ENCODE measurements around the gene MAPT.

MAPT gene

DNA sequence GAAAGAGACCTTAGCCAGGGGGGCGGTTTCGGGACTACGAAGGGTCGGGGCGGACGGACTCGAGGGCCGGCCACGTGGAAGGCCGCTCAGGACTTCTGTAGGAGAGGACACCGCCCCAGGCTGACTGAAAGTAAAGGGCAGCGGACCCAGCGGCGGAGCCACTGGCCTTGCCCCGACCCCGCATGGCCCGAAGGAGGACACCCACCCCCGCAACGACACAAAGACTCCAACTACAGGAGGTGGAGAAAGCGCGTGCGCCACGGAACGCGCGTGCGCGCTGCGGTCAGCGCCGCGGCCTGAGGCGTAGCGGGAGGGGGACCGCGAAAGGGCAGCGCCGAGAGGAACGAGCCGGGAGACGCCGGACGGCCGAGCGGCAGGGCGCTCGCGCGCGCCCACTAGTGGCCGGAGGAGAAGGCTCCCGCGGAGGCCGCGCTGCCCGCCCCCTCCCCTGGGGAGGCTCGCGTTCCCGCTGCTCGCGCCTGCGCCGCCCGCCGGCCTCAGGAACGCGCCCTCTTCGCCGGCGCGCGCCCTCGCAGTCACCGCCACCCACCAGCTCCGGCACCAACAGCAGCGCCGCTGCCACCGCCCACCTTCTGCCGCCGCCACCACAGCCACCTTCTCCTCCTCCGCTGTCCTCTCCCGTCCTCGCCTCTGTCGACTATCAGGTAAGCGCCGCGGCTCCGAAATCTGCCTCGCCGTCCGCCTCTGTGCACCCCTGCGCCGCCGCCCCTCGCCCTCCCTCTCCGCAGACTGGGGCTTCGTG lies at the start of gene MAPT:
TSS of gene MAPT (plus strand) at position 533 of the 763 bp plus-strand sequence. CDS start 67,784 bp downstream, outside the sequence.
- no peaks in the 10 kb centered on the region for H3K9me3 Mint-ChIP-seq
- peak; percentile 79 for DNase-seq
- CTCF ChIA-PET, result interaction anchor here (0.6 to 1.4 kb wide), 4 partner anchors 12 to 55 kb away, joined by 3 to 5 read pairs (median 4); no protein-coding TSS in a partner anchor
- H3K4me1 Mint-ChIP-seq, result peaks cover 13% of the 10 kb centered on the region
- no peaks in the 10 kb centered on the region for H3K36me3 Mint-ChIP-seq
- peaks cover 83% of the 10 kb centered on the region for H3K27me3 Mint-ChIP-seq
- H3K4me3 Mint-ChIP-seq, result peak within 1 kb of the TSS; percentile 72
- peak within 1 kb of the TSS; percentile 19 for H3K27ac Mint-ChIP-seq

DNA sequence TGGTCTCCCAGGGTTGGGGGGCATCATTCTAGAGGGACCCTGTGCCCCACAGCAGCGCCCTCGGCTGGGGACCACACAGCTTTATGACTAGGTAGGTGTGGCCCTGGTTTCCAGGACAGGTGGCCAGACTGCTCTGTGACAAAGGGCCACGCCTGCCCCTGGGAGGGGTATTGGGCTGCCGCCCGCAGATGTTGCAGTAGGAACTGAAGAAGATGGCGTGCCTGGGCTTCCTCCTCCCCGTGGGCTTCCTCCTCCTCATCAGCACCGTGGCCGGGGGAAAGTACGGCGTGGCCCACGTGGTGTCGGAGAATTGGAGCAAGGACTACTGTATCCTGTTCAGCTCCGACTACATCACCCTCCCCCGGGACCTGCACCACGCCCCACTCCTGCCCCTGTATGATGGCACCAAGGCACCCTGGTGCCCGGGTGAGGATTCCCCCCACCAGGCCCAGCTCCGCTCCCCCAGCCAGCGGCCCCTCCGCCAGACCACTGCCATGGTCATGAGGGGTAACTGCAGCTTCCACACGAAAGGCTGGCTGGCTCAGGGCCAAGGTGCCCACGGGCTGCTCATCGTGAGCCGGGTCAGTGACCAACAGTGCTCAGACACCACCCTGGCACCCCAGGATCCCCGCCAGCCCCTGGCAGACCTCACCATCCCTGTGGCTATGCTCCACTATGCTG lies 49.5 kb upstream of the MAPT start, which contains the start of gene SPPL2C:
TSS of gene SPPL2C (plus strand) at position 187 of the 681 bp plus-strand sequence. CDS start at position 213, 26 bp downstream.
- no peaks in the 10 kb centered on the region for H3K4me1 Mint-ChIP-seq
- no peaks in the 10 kb centered on the region for H3K9me3 Mint-ChIP-seq
- no peak within 1 kb of the TSS for H3K27ac Mint-ChIP-seq
- H3K36me3 Mint-ChIP-seq, result no peaks in the 10 kb centered on the region
- CTCF ChIA-PET, result no interaction called here
- no peak within 1 kb of the TSS for H3K4me3 Mint-ChIP-seq
- peaks cover 8% of the 10 kb centered on the region for H3K27me3 Mint-ChIP-seq
- no peak for DNase-seq

DNA sequence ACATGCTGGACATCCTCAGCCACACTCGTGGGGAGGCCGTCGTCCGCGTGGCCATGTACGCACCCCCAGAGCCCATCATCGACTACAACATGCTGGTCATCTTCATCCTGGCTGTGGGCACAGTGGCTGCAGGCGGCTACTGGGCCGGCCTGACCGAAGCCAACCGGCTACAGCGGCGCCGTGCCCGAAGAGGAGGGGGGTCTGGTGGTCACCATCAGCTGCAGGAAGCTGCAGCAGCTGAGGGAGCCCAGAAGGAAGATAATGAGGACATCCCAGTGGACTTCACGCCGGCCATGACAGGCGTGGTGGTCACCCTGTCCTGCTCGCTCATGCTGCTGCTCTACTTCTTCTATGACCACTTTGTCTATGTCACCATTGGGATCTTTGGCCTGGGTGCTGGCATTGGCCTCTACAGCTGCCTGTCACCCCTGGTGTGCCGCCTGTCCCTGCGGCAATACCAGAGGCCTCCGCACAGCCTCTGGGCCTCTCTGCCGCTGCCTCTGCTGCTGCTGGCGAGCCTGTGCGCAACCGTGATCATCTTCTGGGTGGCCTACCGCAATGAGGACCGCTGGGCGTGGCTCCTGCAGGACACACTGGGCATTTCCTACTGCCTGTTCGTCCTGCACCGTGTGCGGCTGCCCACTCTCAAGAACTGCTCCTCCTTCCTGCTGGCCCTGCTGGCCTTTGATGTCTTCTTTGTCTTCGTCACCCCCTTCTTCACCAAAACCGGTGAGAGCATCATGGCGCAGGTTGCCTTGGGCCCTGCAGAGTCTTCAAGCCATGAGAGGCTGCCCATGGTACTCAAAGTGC lies 48.8 kb upstream of the MAPT start:
- H3K36me3 Mint-ChIP-seq, result no peaks in the 10 kb centered on the region
- CTCF ChIA-PET, result no interaction called here
- no peaks in the 10 kb centered on the region for H3K9me3 Mint-ChIP-seq
- no peak overlapping the region for H3K4me3 Mint-ChIP-seq
- no peaks in the 10 kb centered on the region for H3K4me1 Mint-ChIP-seq
- peaks cover 8% of the 10 kb centered on the region for H3K27me3 Mint-ChIP-seq
- no peak for DNase-seq
- H3K27ac Mint-ChIP-seq, result peak overlapping the region; percentile 14

GRCh38 chr17:45846223-45846622 lies 48.1 kb upstream of the MAPT start:
- H3K4me1 Mint-ChIP-seq, result no peaks in the 10 kb centered on the region
- H3K9me3 Mint-ChIP-seq, result no peaks in the 10 kb centered on the region
- H3K4me3 Mint-ChIP-seq, result no peak overlapping the region
- CTCF ChIA-PET, result no interaction called here
- no peak overlapping the region for H3K27ac Mint-ChIP-seq
- no peaks in the 10 kb centered on the region for H3K36me3 Mint-ChIP-seq
- no peak for DNase-seq
- H3K27me3 Mint-ChIP-seq, result peaks cover 15% of the 10 kb centered on the region

- CTCF ChIA-PET, result no interaction called here
- Mint-ChIP-seq H3K36me3 (no peaks in the 10 kb centered on the region), H3K4me3 (no peak overlapping the region), H3K27me3 (peaks cover 19% of the 10 kb centered on the region), H3K4me1 (no peaks in the 10 kb centered on the region), H3K27ac (no peak overlapping the region), H3K9me3 (no peaks in the 10 kb centered on the region)
- DNase-seq, result no peak
These were observed 47.7 kb upstream of the MAPT start for GRCh38 chr17:45846646-45847045.

DNA sequence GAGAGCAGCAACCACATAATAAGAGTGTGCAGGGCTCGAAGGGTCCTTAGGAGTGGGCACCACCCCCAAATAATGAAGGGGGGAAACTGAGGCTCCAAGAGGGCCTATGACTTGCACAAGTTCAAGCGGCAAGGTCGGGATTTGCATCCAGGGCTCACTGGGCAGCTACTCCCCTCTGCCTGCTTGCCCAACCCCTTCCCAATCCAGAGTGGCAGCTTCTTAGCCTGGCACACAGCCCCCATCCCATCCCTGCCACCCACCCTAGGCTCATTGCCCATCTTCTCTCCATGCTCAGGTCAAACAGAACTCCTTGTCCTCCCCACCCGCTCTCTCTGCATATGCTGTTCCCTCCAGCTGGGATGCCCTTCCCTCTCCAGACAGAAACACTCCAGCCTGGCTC lies 47.3 kb upstream of the MAPT start:
- H3K36me3 Mint-ChIP-seq, result no peaks in the 10 kb centered on the region
- no peak overlapping the region for H3K4me3 Mint-ChIP-seq
- DNase-seq, result no peak
- H3K27me3 Mint-ChIP-seq, result peaks cover 24% of the 10 kb centered on the region
- no peaks in the 10 kb centered on the region for H3K9me3 Mint-ChIP-seq
- CTCF ChIA-PET, result no interaction called here
- H3K27ac Mint-ChIP-seq, result no peak overlapping the region
- no peaks in the 10 kb centered on the region for H3K4me1 Mint-ChIP-seq

- Mint-ChIP-seq H3K27ac (no peak overlapping the region), H3K27me3 (peaks cover 25% of the 10 kb centered on the region), H3K36me3 (no peaks in the 10 kb centered on the region), H3K9me3 (no peaks in the 10 kb centered on the region), H3K4me3 (no peak overlapping the region), H3K4me1 (no peaks in the 10 kb centered on the region)
- DNase-seq, result no peak
- CTCF ChIA-PET, result no interaction called here
These were observed 46.6 kb upstream of the MAPT start for GRCh38 chr17:45847747-45848146.

- CTCF ChIA-PET, result no interaction called here
- Mint-ChIP-seq H3K4me1 (no peaks in the 10 kb centered on the region), H3K9me3 (no peaks in the 10 kb centered on the region), H3K27ac (no peak overlapping the region), H3K4me3 (no peak overlapping the region), H3K27me3 (peaks cover 26% of the 10 kb centered on the region), H3K36me3 (no peaks in the 10 kb centered on the region)
- no peak for DNase-seq
These were observed 45.9 kb upstream of the MAPT start for GRCh38 chr17:45848405-45848804.

- Mint-ChIP-seq H3K9me3 (no peaks in the 10 kb centered on the region), H3K27ac (no peak overlapping the region), H3K4me3 (no peak overlapping the region), H3K27me3 (peaks cover 32% of the 10 kb centered on the region), H3K36me3 (no peaks in the 10 kb centered on the region), H3K4me1 (no peaks in the 10 kb centered on the region)
- CTCF ChIA-PET, result no interaction called here
- no peak for DNase-seq
These were observed 45.4 kb upstream of the MAPT start for GRCh38 chr17:45848868-45849535.

GRCh38 chr17:45849536-45849990 lies 44.8 kb upstream of the MAPT start:
- Mint-ChIP-seq H3K27ac (no peak overlapping the region), H3K4me3 (no peak overlapping the region), H3K4me1 (no peaks in the 10 kb centered on the region), H3K27me3 (peaks cover 37% of the 10 kb centered on the region), H3K9me3 (no peaks in the 10 kb centered on the region), H3K36me3 (no peaks in the 10 kb centered on the region)
- no peak for DNase-seq
- CTCF ChIA-PET, result no interaction called here

DNA sequence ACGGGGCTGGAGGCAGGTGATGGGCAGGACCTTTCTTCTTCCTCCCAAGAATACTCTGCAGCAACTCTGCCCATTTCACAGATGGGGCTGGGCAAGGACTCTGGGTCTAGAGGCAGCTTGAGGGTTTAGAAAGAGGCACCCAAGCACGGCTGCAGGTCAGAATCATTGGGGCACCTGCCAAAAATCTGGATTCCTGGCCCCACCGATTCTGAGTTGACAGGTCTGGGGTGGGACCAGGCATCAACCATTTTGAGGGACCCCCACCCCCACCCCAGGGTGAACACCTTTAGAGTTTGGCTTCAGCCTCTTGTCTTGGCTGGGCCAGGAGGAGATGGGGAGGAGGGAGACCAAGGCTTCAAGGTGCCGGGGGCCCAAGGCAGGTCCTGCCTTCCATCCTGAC lies 44.3 kb upstream of the MAPT start:
- no peaks in the 10 kb centered on the region for H3K36me3 Mint-ChIP-seq
- DNase-seq, result no peak
- peaks cover 40% of the 10 kb centered on the region for H3K27me3 Mint-ChIP-seq
- no peak overlapping the region for H3K27ac Mint-ChIP-seq
- H3K4me3 Mint-ChIP-seq, result no peak overlapping the region
- H3K4me1 Mint-ChIP-seq, result no peaks in the 10 kb centered on the region
- CTCF ChIA-PET, result interaction anchor here (1.4 kb wide), 1 partner anchor 19 kb away, joined by 4 read pairs; no protein-coding TSS in a partner anchor
- no peaks in the 10 kb centered on the region for H3K9me3 Mint-ChIP-seq

GRCh38 chr17:45850468-45850867 lies 43.9 kb upstream of the MAPT start:
- Mint-ChIP-seq H3K4me3 (no peak overlapping the region), H3K27ac (no peak overlapping the region), H3K9me3 (no peaks in the 10 kb centered on the region), H3K4me1 (no peaks in the 10 kb centered on the region), H3K27me3 (peaks cover 43% of the 10 kb centered on the region), H3K36me3 (no peaks in the 10 kb centered on the region)
- DNase-seq, result no peak
- CTCF ChIA-PET, result interaction anchor here (1.4 kb wide), 1 partner anchor 19 kb away, joined by 4 read pairs; no protein-coding TSS in a partner anchor

GRCh38 chr17:45851022-45851421 lies 43.3 kb upstream of the MAPT start:
- no peaks in the 10 kb centered on the region for H3K9me3 Mint-ChIP-seq
- no peak overlapping the region for H3K4me3 Mint-ChIP-seq
- CTCF ChIA-PET, result interaction anchor here (1.4 to 2.2 kb wide), 2 partner anchors 20 to 211 kb away, joined by 4 to 13 read pairs; no protein-coding TSS in a partner anchor
- no peaks in the 10 kb centered on the region for H3K4me1 Mint-ChIP-seq
- peaks cover 43% of the 10 kb centered on the region for H3K27me3 Mint-ChIP-seq
- no peaks in the 10 kb centered on the region for H3K36me3 Mint-ChIP-seq
- no peak for DNase-seq
- H3K27ac Mint-ChIP-seq, result no peak overlapping the region

- Mint-ChIP-seq H3K27me3 (peaks cover 43% of the 10 kb centered on the region), H3K36me3 (no peaks in the 10 kb centered on the region), H3K4me1 (no peaks in the 10 kb centered on the region), H3K4me3 (no peak overlapping the region), H3K27ac (no peak overlapping the region), H3K9me3 (no peaks in the 10 kb centered on the region)
- CTCF ChIA-PET, result interaction anchor here (0.9 to 2.2 kb wide), 5 partner anchors 9 to 211 kb away, joined by 3 to 13 read pairs (median 4); no protein-coding TSS in a partner anchor
- no peak for DNase-seq
These were observed 42.9 kb upstream of the MAPT start for GRCh38 chr17:45851464-45851863.

Measured in activated naive CD4-positive, alpha-beta T cell treated with anti-CD3 and anti-CD28 coated beads, Interleukin-2, amount 10 ng/mL, durations not matched to agents 7 days and 5 days (primary cell).